ENCODE data around the gene ELOF1.
"Not testable (repeated sequence)": the region's sequence is repeated elsewhere in the genome, so short reads cannot be mapped to it uniquely, and the experiment has no call there.

GRCh38 chr19:11573763-11574162, 14.7 kb upstream of the ELOF1 start:
- TF ChIP-seq, protein P1, sequence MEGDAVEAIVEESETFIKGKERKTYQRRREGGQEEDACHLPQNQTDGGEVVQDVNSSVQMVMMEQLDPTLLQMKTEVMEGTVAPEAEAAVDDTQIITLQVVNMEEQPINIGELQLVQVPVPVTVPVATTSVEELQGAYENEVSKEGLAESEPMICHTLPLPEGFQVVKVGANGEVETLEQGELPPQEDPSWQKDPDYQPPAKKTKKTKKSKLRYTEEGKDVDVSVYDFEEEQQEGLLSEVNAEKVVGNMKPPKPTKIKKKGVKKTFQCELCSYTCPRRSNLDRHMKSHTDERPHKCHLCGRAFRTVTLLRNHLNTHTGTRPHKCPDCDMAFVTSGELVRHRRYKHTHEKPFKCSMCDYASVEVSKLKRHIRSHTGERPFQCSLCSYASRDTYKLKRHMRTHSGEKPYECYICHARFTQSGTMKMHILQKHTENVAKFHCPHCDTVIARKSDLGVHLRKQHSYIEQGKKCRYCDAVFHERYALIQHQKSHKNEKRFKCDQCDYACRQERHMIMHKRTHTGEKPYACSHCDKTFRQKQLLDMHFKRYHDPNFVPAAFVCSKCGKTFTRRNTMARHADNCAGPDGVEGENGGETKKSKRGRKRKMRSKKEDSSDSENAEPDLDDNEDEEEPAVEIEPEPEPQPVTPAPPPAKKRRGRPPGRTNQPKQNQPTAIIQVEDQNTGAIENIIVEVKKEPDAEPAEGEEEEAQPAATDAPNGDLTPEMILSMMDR (IDR thresholded peaks at IDR 0.05) = not testable (repeated sequence)
- TF ChIP-seq POLR2A (IDR thresholded peaks at IDR 0.05) = not testable (repeated sequence)
